ENCODE measurements around the gene CAPZB.
A peak's percentile ranks its signal among the peaks of the same experiment; 100 is the strongest.

The CAPZB gene

GRCh38 chr1:19444296-19445021 is 40.9 kb downstream of the CAPZB start:
- no peak overlapping the region for H3K27ac ChIP-seq (ENCODE audit: low read length)
- H3K9me3 ChIP-seq (ENCODE audit: control insufficient read depth in 1 of 2, low read length in 2 of 2), result no peaks in the 10 kb centered on the region
- no peaks in the 10 kb centered on the region for H3K27me3 ChIP-seq (ENCODE audit: low read depth, low read length)
- H3K4me1 ChIP-seq (ENCODE audit: control insufficient read depth in 1 of 2, insufficient read depth in 2 of 2, low read length in 2 of 2), result peaks cover 48 to 68% of the 10 kb centered on the region in 2 donors
- no peak overlapping the region for H3K4me3 ChIP-seq (ENCODE audit: low read depth in 1 of 2, low read length in 2 of 2)
- no peaks in the 10 kb centered on the region for H3K36me3 ChIP-seq (ENCODE audit: control insufficient read depth in 1 of 2, insufficient read depth in 2 of 2, low read length in 2 of 2)

- Histone ChIP-seq H3K4me1 (ENCODE audit: control insufficient read depth in 1 of 2, insufficient read depth in 2 of 2, low read length in 2 of 2) (peaks cover 48 to 69% of the 10 kb centered on the region in 2 donors), H3K27ac (ENCODE audit: low read length) (no peak overlapping the region)
Observed at GRCh38 chr1:19443326-19443725, 42.0 kb downstream of the CAPZB start.

GRCh38 chr1:19442154-19443096 is 42.9 kb downstream of the CAPZB start:
- Histone ChIP-seq H3K4me3 (ENCODE audit: low read depth in 1 of 2, low read length in 2 of 2) (no peak overlapping the region), H3K4me1 (ENCODE audit: control insufficient read depth in 1 of 2, insufficient read depth in 2 of 2, low read length in 2 of 2) (peaks cover 41 to 69% of the 10 kb centered on the region in 2 donors), H3K27ac (ENCODE audit: low read length) (peak overlapping the region; percentile 42), H3K36me3 (ENCODE audit: control insufficient read depth in 1 of 2, insufficient read depth in 2 of 2, low read length in 2 of 2) (no peaks in the 10 kb centered on the region), H3K9me3 (ENCODE audit: control insufficient read depth in 1 of 2, low read length in 2 of 2) (no peaks in the 10 kb centered on the region), H3K27me3 (ENCODE audit: low read depth, low read length) (no peaks in the 10 kb centered on the region)

More at GRCh38 chr1:19443326-19443725, 42.0 kb downstream of the CAPZB start:
- Histone ChIP-seq H3K36me3 (ENCODE audit: control insufficient read depth in 1 of 2, insufficient read depth in 2 of 2, low read length in 2 of 2) (no peaks in the 10 kb centered on the region), H3K27me3 (ENCODE audit: low read depth, low read length) (no peaks in the 10 kb centered on the region), H3K9me3 (ENCODE audit: control insufficient read depth in 1 of 2, low read length in 2 of 2) (no peaks in the 10 kb centered on the region), H3K4me3 (ENCODE audit: low read depth in 1 of 2, low read length in 2 of 2) (no peak overlapping the region)

GRCh38 chr1:19441048-19441780 is 44.1 kb downstream of the CAPZB start:
- Histone ChIP-seq H3K9me3 (ENCODE audit: control insufficient read depth in 1 of 2, low read length in 2 of 2) (no peaks in the 10 kb centered on the region), H3K27ac (ENCODE audit: low read length) (no peak overlapping the region), H3K4me3 (ENCODE audit: low read depth in 1 of 2, low read length in 2 of 2) (no peak overlapping the region), H3K36me3 (ENCODE audit: control insufficient read depth in 1 of 2, insufficient read depth in 2 of 2, low read length in 2 of 2) (no peaks in the 10 kb centered on the region), H3K4me1 (ENCODE audit: control insufficient read depth in 1 of 2, insufficient read depth in 2 of 2, low read length in 2 of 2) (peaks cover 53 to 72% of the 10 kb centered on the region in 2 donors), H3K27me3 (ENCODE audit: low read depth, low read length) (no peaks in the 10 kb centered on the region)

GRCh38 chr1:19439464-19440171 is 45.7 kb downstream of the CAPZB start:
- Histone ChIP-seq H3K9me3 (ENCODE audit: control insufficient read depth in 1 of 2, low read length in 2 of 2) (no peaks in the 10 kb centered on the region), H3K27me3 (ENCODE audit: low read depth, low read length) (no peaks in the 10 kb centered on the region), H3K4me3 (ENCODE audit: low read depth in 1 of 2, low read length in 2 of 2) (no peak overlapping the region), H3K27ac (ENCODE audit: low read length) (peak overlapping the region; percentile 82), H3K4me1 (ENCODE audit: control insufficient read depth in 1 of 2, insufficient read depth in 2 of 2, low read length in 2 of 2) (peaks cover 50 to 78% of the 10 kb centered on the region in 2 donors), H3K36me3 (ENCODE audit: control insufficient read depth in 1 of 2, insufficient read depth in 2 of 2, low read length in 2 of 2) (no peaks in the 10 kb centered on the region)

- Histone ChIP-seq H3K27ac (ENCODE audit: low read length) (peak overlapping the region; percentile 82), H3K4me1 (ENCODE audit: control insufficient read depth in 1 of 2, insufficient read depth in 2 of 2, low read length in 2 of 2) (peaks cover 56 to 84% of the 10 kb centered on the region in 2 donors), H3K36me3 (ENCODE audit: control insufficient read depth in 1 of 2, insufficient read depth in 2 of 2, low read length in 2 of 2) (no peaks in the 10 kb centered on the region), H3K4me3 (ENCODE audit: low read depth in 1 of 2, low read length in 2 of 2) (peak overlapping the region in 1 of 2 donors; percentile 44), H3K9me3 (ENCODE audit: control insufficient read depth in 1 of 2, low read length in 2 of 2) (no peaks in the 10 kb centered on the region), H3K27me3 (ENCODE audit: low read depth, low read length) (no peaks in the 10 kb centered on the region)
Observed at GRCh38 chr1:19438516-19439195, 46.7 kb downstream of the CAPZB start.

GRCh38 chr1:19437891-19438294 is 47.4 kb downstream of the CAPZB start:
- peak overlapping the region in 1 of 2 donors; percentile 44 for H3K4me3 ChIP-seq (ENCODE audit: low read depth in 1 of 2, low read length in 2 of 2)
- peak overlapping the region; percentile 82 for H3K27ac ChIP-seq (ENCODE audit: low read length)
- H3K4me1 ChIP-seq (ENCODE audit: control insufficient read depth in 1 of 2, insufficient read depth in 2 of 2, low read length in 2 of 2), result peaks cover 56 to 83% of the 10 kb centered on the region in 2 donors
- no peaks in the 10 kb centered on the region for H3K27me3 ChIP-seq (ENCODE audit: low read depth, low read length)
- no peaks in the 10 kb centered on the region for H3K36me3 ChIP-seq (ENCODE audit: control insufficient read depth in 1 of 2, insufficient read depth in 2 of 2, low read length in 2 of 2)
- H3K9me3 ChIP-seq (ENCODE audit: control insufficient read depth in 1 of 2, low read length in 2 of 2), result no peaks in the 10 kb centered on the region

- Histone ChIP-seq H3K27me3 (ENCODE audit: low read depth, low read length) (no peaks in the 10 kb centered on the region), H3K4me1 (ENCODE audit: control insufficient read depth in 1 of 2, insufficient read depth in 2 of 2, low read length in 2 of 2) (peaks cover 61 to 80% of the 10 kb centered on the region in 2 donors), H3K27ac (ENCODE audit: low read length) (peak overlapping the region; percentile 82), H3K36me3 (ENCODE audit: control insufficient read depth in 1 of 2, insufficient read depth in 2 of 2, low read length in 2 of 2) (no peaks in the 10 kb centered on the region), H3K4me3 (ENCODE audit: low read depth in 1 of 2, low read length in 2 of 2) (no peak overlapping the region), H3K9me3 (ENCODE audit: control insufficient read depth in 1 of 2, low read length in 2 of 2) (no peaks in the 10 kb centered on the region)
Observed at GRCh38 chr1:19436716-19437476, 48.4 kb downstream of the CAPZB start.

GRCh38 chr1:19435851-19436455 is 49.4 kb downstream of the CAPZB start:
- Histone ChIP-seq H3K4me3 (ENCODE audit: low read depth in 1 of 2, low read length in 2 of 2) (no peak overlapping the region), H3K4me1 (ENCODE audit: control insufficient read depth in 1 of 2, insufficient read depth in 2 of 2, low read length in 2 of 2) (peaks cover 55 to 83% of the 10 kb centered on the region in 2 donors), H3K36me3 (ENCODE audit: control insufficient read depth in 1 of 2, insufficient read depth in 2 of 2, low read length in 2 of 2) (no peaks in the 10 kb centered on the region), H3K27me3 (ENCODE audit: low read depth, low read length) (no peaks in the 10 kb centered on the region), H3K27ac (ENCODE audit: low read length) (peak overlapping the region; percentile 82), H3K9me3 (ENCODE audit: control insufficient read depth in 1 of 2, low read length in 2 of 2) (no peaks in the 10 kb centered on the region)

All from muscle layer of duodenum (tissue), 2 donors.